HG03139 (cell line): ENCODE data around the gene RAB30.
A peak's percentile ranks its signal among the peaks of the same experiment; 100 is the strongest.
"Not testable (repeated sequence)": the region's sequence is repeated elsewhere in the genome, so short reads cannot be mapped to it uniquely, and the experiment has no call there.

Experiments
- ATAC-seq: cut with Tn5 transposase; IDR thresholded peaks from one replicate; pipeline ENCODE4 v1.9.1; 2021; ENCODE audit not compliant: unreplicated experiment

RAB30 gene

GRCh38 chr11:82988936-82989627, 82.6 kb downstream of the RAB30 start:
- ATAC-seq = no peak

- ATAC-seq = no peak
Measured at GRCh38 chr11:82987997-82988396, 83.7 kb downstream of the RAB30 start.

- no peak for ATAC-seq
Measured at GRCh38 chr11:82986446-82986845, 85.3 kb downstream of the RAB30 start.

- no peak for ATAC-seq
Measured at GRCh38 chr11:82981852-82982251, 89.8 kb downstream of the RAB30 start.

GRCh38 chr11:82980947-82981346, 90.8 kb downstream of the RAB30 start:
- ATAC-seq = no peak

GRCh38 chr11:82980292-82980691, 91.4 kb downstream of the RAB30 start:
- ATAC-seq = no peak

GRCh38 chr11:82979824-82980223, 91.9 kb downstream of the RAB30 start:
- no peak for ATAC-seq

GRCh38 chr11:82978422-82979099, 93.1 kb downstream of the RAB30 start:
- ATAC-seq = peak; percentile 48

- ATAC-seq = no peak
Measured at GRCh38 chr11:82976786-82977185, 94.9 kb downstream of the RAB30 start.

- ATAC-seq = no peak
Measured at GRCh38 chr11:82975882-82976281, 95.8 kb downstream of the RAB30 start.

- ATAC-seq = no peak
Measured at GRCh38 chr11:82974851-82975250, 96.8 kb downstream of the RAB30 start.

GRCh38 chr11:82974135-82974534, 97.6 kb downstream of the RAB30 start:
- ATAC-seq = no peak

GRCh38 chr11:82972103-82972502, 99.6 kb downstream of the RAB30 start:
- ATAC-seq = no peak

GRCh38 chr11:82971519-82971946, 100.2 kb downstream of the RAB30 start:
- not testable (repeated sequence) for ATAC-seq

GRCh38 chr11:82970507-82971083, 101.1 kb downstream of the RAB30 start:
- not testable (repeated sequence) for ATAC-seq

- ATAC-seq = peak; percentile 91
Measured at GRCh38 chr11:82969811-82970210, 101.9 kb downstream of the RAB30 start.

- ATAC-seq = no peak
Measured at GRCh38 chr11:82967381-82967780, 104.3 kb downstream of the RAB30 start.

- ATAC-seq = not testable (repeated sequence)
Measured at GRCh38 chr11:82962021-82962420, 109.7 kb downstream of the RAB30 start.

GRCh38 chr11:82960779-82961143, 110.9 kb downstream of the RAB30 start:
- peak; percentile 24 for ATAC-seq

- ATAC-seq = peak; percentile 83
Measured at GRCh38 chr11:82959987-82960778, 111.5 kb downstream of the RAB30 start.

- ATAC-seq = not testable (repeated sequence)
Measured at GRCh38 chr11:82955736-82956453, 115.8 kb downstream of the RAB30 start.
